ENCODE measurements around the gene CELA1.

The CELA1 gene

DNA sequence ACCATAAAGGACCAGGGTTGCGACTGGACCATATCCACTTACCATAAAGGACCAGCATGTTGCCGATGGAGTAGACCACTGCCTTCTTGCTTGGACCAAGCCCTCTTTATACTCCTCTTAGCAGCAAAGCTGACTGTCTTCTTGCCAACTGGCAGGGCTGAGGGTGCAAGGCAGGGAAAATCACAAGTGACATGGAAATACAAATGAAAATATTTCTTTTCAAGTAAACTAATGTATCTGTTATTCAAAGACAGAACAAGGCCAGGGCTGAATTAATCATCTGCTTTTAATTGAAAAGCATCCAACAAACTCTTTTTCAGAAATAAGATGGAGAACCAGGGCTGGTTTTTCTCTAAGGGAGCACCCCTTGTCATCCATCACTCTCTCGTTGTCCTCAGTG, at the start of gene CELA1:
TSS of gene CELA1 (minus strand) at position 99 of the 400 bp plus-strand sequence. CDS start at position 58, 41 bp downstream.
- DNase-seq (ENCODE audit: low read depth): no peak

DNA sequence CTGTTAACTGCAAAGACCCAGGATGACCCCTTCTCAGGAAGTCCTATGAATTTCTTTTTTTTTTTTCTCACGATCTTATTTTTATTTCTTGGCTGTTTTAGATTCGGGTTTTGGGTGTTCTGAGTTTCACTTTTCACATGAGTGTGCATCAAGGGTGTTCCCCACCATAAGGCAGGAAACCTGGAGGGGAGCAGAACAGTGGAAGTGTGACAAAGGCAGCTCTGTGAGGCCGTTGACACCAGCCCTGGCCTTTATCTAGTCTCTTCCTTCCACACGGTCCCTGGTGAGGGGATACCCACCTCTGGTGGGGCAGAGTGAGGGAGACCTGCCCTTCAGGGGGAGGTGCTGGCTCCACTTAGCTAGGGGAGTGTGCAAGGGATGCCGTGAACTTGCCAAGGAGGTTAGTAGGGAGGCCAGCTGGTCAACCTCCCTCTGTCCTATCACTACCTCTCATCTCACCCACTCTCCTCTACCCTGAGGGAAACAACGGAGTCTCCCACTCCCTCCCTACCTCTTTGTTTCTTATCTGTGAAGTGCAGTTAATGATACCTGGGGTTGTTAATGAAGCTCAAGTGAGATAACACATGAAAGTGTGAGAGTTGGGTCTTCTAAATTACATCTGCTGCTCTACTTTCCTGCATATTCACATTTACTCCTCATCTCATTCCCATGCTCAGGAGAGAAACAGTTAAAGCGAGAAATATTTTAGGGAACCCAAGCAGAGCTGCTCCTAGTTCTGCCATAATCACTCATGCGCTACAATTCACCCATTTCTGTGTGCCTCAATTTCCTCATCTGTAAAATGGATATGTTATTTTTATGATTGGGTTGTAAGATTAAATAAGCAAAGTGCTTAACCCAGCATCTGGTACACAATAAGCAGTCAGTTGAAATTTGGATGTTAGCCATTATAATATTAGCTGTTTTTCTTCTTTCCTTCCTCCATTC, 49.1 kb upstream of the CELA1 start:
- DNase-seq (ENCODE audit: low read depth): no peak

DNA sequence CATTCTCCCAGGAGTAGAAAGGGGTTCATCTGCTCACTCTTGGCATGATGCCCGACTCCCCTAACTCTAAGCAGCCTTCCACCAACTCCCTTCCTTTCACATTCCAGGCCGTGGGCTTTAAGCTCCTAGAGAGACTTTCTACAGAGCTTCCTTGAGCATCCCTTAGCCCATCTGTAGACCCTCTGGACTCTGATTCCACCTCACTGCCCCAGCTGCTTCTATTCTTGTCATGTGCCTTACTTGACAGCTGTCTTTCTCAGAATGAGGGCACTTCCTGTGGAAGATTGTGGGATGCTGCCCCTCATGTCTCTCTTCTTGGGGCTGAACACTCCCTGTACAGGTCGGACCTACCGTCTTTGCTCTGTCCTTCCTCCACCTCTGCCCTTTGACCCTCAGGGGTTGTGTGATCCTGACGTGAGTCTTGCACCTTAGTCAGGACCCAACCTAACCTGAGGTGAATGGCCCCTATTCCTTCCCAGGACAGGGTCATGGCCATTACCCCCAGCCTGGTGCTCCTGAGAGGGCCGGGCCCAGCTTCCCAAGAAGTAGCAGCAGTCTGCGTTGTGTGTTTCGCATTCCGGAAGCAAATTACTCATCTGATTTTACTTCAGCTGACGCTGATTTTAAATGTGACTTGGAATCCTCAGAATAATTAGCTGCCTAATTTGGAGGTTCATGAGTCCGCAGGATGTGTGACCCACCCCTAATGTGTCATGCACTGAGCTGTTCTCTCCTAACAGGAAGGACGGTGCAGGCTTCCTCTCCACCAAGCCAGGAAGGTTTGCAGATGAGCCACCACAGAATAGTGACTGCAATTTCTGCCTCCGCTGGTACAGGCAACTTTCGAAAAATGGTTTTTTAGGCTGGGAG, 47.4 kb upstream of the CELA1 start:
- DNase-seq (ENCODE audit: low read depth): peak; percentile 57

DNA sequence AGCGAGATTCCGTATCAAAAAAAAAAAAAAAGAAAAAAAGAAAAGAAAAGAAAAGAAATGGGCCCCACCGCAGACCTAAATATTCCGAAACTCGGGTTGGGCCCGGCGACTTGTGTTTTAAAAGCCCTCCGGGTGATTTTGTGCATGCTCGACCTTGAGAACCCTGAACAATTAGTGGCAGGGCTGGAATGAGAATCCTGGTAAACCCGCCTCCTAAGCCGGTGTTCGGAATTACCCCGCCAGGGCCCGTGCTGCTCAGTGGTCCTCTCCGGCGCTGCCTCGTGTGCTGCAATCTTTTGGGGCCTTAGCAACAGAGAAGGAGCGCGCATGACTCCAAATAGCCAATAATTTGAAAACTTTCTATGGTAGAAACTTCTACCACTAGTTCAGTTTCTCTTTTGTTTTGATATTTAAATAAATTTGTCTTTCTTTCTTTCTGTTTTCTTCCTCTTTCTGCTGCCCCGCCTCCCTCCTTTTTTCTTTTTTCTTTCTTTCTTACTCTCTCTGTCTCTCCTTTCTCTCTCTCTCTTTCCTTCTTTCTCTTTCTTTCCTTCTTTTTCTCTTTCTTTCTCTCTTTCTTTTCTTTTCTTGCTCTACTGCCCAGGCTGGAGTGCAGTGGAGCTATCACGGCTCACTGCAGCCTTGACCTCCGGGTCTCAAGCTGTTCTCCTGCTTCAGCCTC, 46.2 kb upstream of the CELA1 start:
- no peak for DNase-seq (ENCODE audit: low read depth)

DNA sequence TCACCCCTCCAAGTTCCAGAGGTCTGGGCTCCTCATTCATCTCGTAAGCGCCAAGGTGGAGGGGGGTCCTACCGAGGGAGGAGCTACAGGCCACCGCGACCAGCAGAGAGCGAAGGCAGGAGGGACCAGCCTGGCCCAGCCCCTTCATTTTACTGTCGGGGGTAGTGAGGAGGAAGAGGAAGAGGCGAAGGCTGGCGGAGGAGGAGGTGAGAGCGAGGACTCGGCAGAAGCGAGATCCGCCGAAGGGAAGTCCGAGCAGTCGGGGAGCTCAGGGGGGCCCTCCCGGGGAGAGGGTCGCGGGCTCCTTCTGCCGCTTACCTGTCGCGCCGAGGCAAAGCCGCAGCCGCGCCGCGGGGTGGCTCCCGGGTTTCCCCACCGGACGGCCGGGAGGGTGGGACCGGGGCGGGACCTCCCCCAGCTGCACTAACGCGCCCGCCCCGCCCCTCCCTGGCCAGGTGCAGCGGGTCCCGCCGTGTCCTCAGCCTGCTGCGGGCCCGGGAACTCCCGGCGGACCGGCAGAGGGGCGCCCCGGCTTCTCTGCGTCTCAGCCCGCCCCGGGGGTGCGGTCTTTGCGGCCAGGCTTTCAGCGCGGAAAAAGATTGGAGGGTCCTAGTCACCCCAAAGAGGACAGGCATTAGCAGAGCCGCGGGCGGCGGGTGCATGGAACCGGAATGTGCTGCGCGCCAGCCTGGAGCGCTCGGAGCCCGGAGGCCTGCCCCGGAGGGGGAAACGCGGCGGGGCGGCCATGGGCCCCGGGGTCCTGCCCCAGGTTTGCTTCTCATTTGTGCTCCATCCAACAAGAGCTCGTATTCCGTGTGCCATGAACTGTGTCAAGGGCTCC, 45.0 kb upstream of the CELA1 start, which contains the start of gene GALNT6:
TSS of gene GALNT6 (minus strand) at position 124 of the 841 bp plus-strand sequence. CDS start 11,625 bp downstream, outside the sequence.
- peak; percentile 62 for DNase-seq (ENCODE audit: low read depth)

DNA sequence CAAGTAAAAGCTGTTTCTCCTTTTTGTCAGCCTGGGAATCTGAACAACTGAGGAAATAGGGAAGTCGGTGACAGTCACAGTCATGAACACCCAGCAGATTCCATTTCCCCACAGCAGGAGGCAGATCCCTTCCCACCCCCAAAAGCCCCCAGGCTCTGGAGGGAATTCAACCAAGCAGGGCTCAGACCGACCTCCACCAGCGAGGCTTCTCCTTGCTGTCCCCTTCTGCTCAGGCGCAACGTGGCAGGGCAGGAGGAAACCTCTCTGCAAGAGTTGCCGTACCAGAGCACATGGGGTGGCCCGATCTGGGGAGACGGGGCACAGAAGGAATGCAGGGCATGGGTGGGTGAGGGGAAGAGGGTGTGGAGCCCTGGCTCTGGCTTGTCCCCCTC, 44.4 kb upstream of the CELA1 start:
- DNase-seq (ENCODE audit: low read depth): no peak

DNA sequence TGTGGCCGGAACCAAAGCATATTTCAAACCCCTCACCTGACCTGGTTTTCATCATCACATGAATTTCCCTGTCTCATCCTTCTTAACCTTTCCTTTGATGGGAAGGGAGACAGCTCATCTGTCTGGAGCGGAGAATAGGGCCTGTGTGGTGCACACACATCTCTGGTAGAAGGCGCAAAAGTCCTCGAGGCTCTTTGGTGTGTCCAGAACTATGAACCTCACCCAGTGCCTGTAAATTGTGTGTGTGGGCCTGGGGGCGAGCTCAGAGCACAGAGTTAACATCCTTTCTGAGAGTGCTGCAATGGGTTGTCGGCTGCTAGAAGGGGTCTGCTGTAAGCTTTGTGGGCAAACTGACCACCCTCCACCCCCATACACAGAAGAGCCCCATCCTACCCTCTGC, 44.0 kb upstream of the CELA1 start:
- DNase-seq (ENCODE audit: low read depth): no peak

DNA sequence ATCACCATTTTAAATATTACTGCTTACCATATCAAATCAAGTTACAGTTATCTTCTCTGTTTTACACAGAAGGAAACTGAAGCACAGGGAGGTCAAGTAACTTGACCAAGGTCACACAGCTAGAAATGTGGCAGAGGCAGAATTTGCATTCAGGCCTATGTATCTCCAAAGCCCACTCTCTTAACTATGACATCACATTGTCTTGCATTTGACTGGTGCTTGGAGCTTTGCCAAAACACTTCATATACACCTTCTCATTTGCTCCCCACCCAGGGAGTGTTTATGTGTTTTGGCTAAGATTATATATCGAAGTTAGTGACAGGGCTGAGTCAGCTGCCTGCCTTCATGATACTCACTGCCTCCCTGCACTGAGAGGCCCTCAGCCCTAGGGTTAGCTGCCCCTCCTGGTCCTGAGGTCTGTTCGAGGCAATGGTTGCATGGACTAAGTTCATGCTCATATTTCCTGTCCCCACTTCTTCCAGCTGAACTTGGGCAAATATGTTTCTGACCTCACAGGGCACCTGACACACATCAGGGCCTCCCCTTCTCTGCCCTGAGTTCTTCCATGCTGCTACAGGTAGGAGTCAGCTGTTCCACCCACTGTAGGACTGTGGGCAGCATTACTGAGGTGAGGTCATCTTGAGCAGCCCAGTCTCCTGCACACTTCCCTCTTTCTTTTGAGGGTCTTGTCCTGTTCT, 43.0 kb upstream of the CELA1 start:
- DNase-seq (ENCODE audit: low read depth): no peak

DNA sequence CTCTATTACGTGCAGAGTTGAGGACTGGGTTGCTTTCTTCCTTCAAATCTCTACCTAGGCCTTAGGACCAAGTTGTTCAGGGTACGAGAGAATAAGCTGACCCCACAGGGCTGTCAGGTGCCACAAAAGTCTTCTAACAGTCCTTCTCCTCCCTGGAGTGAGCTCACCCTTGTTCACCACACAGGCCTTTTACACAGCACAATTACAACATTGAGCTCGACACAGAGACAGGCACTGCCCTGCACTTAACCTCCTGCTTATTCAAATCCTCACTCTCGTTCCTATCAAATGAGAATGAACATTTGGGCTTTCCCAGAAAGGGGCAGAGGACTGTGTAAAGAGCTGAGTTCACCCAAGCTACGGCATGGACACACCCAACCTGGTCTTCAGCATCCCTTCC, 42.4 kb upstream of the CELA1 start:
- DNase-seq (ENCODE audit: low read depth): no peak

DNA sequence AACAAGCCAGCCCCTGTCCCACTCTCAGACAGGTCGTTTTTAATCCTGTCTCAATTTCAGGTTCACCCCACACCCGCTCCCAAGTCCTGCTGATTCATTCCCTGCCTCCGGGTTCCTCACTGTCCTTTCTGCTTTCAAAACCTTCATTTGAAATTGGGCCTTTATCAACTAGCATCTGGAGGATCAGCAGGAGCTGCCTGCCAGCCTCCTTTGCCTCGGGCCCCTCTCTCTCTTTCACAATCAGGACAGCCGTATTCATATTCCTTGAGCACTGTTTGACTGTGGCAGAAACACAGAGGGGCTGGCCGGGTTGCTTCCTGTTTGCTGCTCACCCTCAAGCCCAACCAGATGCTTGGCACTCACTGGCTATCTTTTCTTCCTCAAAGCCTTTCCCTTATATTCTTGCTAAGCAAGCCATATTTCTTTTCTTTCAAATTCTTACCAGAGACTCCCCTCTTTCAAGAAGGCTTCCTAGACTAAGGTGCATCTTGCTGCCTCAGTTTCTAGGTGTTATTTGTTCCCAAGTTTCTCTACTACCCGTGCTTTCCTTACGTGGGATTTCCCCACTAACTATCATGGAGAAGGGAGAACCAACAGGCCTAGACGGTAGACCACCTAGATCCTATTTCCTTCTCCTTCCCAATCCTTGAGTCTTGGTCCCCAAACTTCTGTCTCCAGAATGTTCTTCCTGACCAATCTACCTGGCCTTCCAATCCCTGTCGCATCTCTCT, 41.8 kb upstream of the CELA1 start:
- no peak for DNase-seq (ENCODE audit: low read depth)

DNA sequence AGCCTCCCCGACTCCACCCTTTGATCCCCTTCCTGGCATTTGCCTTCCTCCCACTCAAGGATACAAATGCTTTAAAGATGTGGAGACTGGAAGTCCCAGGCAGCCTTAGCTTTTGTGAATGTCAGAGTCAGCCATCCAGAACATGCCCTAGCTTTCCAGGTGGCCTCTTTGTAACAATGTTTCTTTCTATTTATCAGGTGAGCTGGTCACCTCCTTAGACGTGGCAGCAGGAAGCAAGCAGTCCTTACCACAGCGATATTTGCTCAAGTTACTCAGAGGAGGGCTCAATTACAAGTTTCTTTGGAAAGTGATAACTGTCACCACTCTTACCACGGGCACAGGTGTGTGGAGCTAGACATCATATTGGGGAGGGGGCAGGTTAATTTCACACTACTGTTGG, 39.9 kb upstream of the CELA1 start:
- no peak for DNase-seq (ENCODE audit: low read depth)

DNA sequence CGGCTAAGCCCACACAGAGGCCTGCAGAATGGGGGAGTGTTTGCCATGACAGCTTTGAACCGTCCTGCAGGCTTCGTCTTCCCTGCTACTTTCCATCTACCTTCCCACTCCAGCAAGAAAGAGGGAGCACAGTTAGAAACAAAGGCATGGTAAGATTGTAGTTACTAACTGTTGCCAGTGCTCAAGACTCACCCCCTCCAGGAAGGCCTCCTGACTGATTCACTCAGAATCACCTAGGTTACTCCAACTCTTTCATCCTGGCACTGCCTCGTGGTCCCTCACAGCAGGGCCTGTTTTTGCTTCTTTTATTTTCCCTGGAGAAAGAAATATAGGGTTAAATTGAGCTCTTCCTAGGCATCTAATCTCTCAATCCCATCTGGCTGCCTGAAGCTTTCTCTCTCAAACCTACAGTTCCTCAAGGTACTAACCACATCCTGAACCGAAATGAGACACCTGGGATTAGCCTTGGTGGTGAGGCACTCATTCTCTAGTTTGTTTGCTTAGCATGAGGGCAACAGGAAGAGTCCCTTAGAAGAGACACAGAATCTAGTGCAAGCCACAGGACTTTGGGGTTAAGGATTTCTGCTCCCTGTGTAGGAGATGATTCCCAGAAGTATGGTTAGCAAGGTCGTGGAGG, 36.9 kb upstream of the CELA1 start:
- no peak for DNase-seq (ENCODE audit: low read depth)

DNA sequence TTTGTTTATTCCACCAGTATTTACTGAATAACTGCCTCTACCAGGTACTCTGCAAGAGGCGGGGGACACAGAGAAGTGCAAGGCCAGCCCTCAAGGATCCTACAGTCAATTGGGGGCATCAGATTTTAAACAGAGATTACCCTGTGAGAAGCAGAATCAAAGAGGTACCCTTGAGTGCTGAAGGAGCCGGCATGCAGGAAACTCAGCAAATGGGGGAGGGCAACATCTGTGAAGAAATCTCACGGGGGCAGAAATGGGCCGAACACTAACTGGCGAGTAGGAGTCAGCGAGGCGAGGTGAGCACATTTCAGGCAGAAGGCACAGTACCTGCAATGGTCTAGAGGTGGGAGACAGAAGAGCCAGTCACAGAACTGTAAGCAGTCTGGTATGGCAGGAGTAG, 35.7 kb upstream of the CELA1 start:
- DNase-seq (ENCODE audit: low read depth): no peak

DNA sequence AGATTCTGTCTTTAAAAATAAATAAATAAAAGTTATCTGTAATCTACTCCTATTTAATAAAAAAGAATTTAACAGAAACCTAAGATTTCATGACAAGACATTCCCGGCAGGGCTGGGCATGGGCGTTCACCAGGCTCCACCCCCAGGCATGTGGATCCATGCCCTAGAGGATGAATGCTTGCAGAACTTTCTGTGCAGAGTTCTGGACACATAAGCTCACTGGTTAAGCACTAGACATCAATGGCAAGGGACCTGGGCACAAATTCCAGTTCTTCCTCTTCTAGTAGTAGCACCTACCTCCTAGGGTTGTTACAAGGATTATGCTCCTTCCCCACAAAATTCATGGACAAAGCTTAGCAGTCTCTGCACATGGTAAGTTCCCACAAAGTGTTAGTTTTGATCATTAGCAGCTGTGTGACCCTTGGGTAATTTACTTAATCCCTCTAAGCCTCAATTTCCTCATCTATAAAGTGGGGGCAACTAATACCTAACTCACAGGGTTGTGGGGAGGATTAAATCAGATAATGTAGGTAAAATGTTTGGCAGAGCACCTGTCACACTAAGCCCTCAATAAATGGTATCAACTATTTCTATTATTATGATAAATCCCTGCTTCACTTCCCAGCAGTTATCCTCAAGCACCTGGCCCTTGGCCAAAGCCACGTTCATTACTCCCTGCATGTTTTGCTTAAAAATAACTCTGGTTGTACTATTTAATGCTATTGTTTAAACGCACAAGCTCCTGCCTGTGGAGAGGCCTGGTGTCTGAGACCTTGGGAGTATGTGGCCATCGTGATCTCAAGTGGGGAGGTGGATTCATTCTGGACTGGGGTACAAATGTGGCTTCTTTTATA, 35.0 kb upstream of the CELA1 start:
- no peak for DNase-seq (ENCODE audit: low read depth)

DNA sequence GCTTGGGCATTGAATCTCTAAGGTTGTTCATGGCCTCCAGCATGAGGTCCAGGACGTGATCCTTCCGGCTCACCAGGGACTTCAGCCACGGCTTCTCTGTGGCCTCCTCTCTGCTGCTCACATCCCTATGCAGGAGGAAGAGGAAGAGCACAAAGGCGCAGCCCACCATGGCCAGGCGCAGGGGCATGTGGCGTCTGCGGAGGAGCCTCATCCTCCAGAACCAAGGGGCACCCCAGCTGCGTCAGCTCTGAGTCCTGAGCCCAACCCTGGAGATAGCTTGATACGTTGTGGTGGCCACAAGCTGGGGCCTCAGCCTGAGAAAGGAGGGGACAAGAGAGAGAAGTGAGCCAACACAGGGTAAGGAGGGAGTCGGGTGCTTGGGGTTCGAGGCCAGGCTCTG, 33.1 kb upstream of the CELA1 start:
- no peak for DNase-seq (ENCODE audit: low read depth)

DNA sequence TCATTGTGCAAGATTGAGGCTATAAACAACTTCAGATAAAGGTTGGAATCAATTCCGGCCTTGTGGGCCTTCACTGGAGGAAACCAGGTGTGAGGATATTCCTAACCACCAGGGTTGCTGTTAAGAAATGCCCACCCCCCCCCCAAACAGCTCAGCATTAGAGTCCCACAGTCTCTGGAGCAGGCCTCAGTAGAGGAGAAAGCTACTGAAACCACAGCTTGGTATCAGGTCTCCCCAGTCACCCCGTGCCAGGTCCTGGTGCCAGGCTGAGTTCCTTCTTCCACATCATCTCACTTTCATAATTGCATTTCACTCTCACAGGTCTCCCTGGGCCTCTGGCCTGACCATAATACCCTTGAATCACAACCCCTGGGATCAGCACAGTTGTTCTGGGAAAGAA, 32.3 kb upstream of the CELA1 start:
- no peak for DNase-seq (ENCODE audit: low read depth)

DNA sequence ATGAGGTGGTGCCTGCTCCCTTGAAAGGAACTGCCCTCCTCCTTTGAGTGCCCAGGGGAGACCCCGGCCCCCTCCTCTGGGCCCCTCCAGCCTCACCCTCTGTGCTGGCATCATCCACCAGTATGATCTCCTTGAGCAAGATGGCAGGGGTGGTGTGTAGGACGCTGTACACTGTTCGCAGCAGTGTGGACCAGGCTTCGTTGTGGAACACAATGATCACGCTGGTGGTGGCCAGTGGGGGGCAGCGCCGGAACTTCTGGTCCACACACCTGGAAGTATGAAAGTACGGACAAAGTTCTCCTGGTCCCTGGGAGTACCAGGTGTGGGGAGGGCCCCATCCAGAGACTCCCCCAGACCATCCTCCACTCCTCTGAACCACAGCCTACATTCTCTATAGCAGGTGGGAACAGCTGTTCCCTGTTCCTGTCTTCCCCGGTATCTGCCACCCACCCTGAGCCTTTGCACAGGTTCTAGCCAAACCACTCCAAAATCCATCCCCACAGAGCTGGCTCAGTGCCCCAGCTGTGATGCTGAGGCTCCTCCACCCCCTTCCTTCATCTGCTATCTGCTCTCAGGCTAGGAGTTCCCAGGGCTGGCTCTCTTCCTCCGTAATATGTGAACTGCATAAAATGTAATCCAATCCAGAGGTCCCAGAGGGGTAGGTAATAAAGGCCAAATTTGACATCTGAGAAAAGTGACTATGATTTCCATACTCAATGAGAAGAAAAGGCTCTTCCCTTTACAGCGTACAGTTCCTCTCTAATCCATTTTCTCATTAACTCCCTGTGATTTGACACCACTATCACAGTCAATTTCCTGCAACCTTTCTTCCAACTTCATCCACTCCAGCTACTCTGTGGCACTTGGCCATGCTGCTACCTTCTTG, 30.9 kb upstream of the CELA1 start:
- no peak for DNase-seq (ENCODE audit: low read depth)

DNA sequence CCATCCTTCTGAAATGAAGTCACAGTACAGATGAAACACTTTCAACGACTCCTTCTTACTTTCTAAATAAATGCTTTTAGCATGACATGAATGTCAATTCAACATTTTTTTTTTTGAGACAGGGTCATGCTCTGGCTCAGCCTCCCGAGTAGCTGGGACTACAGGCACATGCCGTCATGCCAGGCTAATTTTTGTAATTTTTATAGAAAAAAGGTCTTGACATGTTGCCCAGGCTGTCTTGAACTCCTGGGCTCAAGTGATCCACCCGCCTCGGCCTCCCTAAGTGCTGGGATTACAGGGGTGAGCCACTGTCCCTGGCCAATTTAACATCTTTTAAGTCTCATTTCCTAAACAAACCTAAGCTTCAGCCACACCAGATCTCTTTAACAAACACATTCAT, 28.4 kb upstream of the CELA1 start:
- no peak for DNase-seq (ENCODE audit: low read depth)
